ENCODE results near the gene HAPSTR1.

The HAPSTR1 gene

DNA sequence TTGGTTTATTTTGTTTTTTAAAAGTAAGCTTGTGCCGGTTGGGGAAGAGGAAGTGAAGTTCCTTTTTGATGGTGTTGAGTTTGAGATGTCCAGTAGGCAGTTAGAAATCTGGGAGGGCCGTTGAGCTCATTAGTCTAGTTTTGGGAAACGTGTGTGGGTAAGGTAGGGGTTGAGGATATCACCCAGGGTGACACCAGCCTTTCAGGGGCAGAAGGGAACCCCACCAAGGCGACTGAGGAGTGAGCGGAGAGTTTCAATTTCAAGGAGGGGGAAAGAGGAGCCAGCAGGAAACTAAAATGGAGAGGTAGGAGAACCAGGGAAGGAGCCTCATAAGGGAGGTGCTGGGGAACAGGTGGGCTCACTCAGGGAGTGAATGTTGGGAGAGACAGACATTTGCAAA lies 22.7 kb downstream of the HAPSTR1 start:
- no peaks in the 10 kb centered on the region for H3K9me3 Mint-ChIP-seq
- DNase-seq: no peak
- peaks cover 97% of the 10 kb centered on the region for H3K4me1 Mint-ChIP-seq (ENCODE audit: low read depth)
- peak overlapping the region; percentile 86 for H3K27ac Mint-ChIP-seq
- H3K4me3 Mint-ChIP-seq: no peak overlapping the region
- peaks cover 100% of the 10 kb centered on the region for H3K36me3 Mint-ChIP-seq (ENCODE audit: low read depth)
- H3K27me3 Mint-ChIP-seq: no peaks in the 10 kb centered on the region

- peaks cover 100% of the 10 kb centered on the region for H3K36me3 Mint-ChIP-seq (ENCODE audit: low read depth)
Measured at GRCh38 chr16:9114842-9115241, 23.4 kb downstream of the HAPSTR1 start.

DNA sequence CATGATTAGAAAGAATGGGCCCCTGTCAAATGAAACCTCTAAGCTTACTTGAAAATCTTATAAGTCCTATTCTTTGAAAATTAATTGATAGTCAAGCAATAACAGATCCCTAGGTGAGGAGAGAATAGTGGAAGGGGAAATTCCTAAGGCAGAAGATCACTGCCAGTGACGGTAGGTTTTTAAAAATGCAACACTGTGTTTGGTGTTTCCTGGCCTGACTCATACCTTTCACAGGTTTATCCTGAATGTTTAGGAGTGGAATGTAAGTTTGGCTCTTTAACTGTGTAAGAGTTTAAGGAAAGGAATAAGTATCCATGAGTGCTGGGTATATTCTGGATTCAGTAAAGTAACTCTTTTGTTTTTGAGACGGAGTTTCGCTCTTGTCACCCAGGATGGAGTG lies 23.8 kb downstream of the HAPSTR1 start:
- Mint-ChIP-seq H3K4me3 (no peak overlapping the region), H3K27me3 (no peaks in the 10 kb centered on the region), H3K27ac (peak overlapping the region; percentile 86), H3K9me3 (no peaks in the 10 kb centered on the region), H3K36me3 (ENCODE audit: low read depth) (peaks cover 100% of the 10 kb centered on the region), H3K4me1 (ENCODE audit: low read depth) (peaks cover 97% of the 10 kb centered on the region)
- no peak for DNase-seq

More at GRCh38 chr16:9114842-9115241, 23.4 kb downstream of the HAPSTR1 start:
- Mint-ChIP-seq H3K9me3 (no peaks in the 10 kb centered on the region), H3K27me3 (no peaks in the 10 kb centered on the region), H3K27ac (peak overlapping the region; percentile 86), H3K4me3 (no peak overlapping the region), H3K4me1 (ENCODE audit: low read depth) (peaks cover 97% of the 10 kb centered on the region)
- no peak for DNase-seq

GRCh38 chr16:9116141-9116540 lies 24.7 kb downstream of the HAPSTR1 start:
- Mint-ChIP-seq H3K27me3 (no peaks in the 10 kb centered on the region), H3K36me3 (ENCODE audit: low read depth) (peaks cover 100% of the 10 kb centered on the region), H3K4me1 (ENCODE audit: low read depth) (peaks cover 92% of the 10 kb centered on the region), H3K9me3 (no peaks in the 10 kb centered on the region), H3K27ac (peak overlapping the region; percentile 86), H3K4me3 (no peak overlapping the region)
- no peak for DNase-seq

GRCh38 chr16:9118170-9118569 lies 26.7 kb downstream of the HAPSTR1 start:
- Mint-ChIP-seq H3K27me3 (no peaks in the 10 kb centered on the region), H3K4me1 (ENCODE audit: low read depth) (peaks cover 88% of the 10 kb centered on the region), H3K27ac (peak overlapping the region; percentile 74)

GRCh38 chr16:9119795-9120194 lies 28.4 kb downstream of the HAPSTR1 start:
- DNase-seq: no peak
- H3K27me3 Mint-ChIP-seq: no peaks in the 10 kb centered on the region
- H3K27ac Mint-ChIP-seq: peak overlapping the region; percentile 72
- no peak overlapping the region for H3K4me3 Mint-ChIP-seq
- H3K9me3 Mint-ChIP-seq: no peaks in the 10 kb centered on the region
- H3K36me3 Mint-ChIP-seq (ENCODE audit: low read depth): peaks cover 100% of the 10 kb centered on the region
- peaks cover 88% of the 10 kb centered on the region for H3K4me1 Mint-ChIP-seq (ENCODE audit: low read depth)

More at GRCh38 chr16:9118170-9118569, 26.7 kb downstream of the HAPSTR1 start:
- Mint-ChIP-seq H3K9me3 (no peaks in the 10 kb centered on the region), H3K36me3 (ENCODE audit: low read depth) (peaks cover 100% of the 10 kb centered on the region), H3K4me3 (no peak overlapping the region)
- DNase-seq: no peak

DNA sequence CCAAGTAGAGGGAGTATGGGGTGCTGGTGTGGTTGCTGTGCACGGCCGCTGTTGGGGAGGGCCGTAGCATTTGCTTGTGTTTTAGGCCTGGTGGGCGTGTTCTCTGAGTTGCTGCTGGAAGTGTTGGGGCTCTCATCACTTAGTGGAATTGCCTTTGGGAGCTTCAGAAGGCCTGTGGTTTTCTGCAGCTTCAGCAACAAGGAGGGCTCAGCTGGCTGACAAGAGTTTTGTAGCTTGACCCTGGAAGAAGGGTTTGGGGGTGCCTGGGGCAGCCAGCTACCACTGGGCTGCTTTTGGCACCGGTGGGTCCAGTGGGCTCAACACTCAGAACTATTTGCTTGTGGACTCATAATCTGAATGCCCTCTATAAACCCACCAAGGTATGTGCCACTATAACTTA lies 30.9 kb downstream of the HAPSTR1 start:
- DNase-seq: no peak
- H3K4me1 Mint-ChIP-seq (ENCODE audit: low read depth): peaks cover 88% of the 10 kb centered on the region
- H3K4me3 Mint-ChIP-seq: no peak overlapping the region
- H3K27me3 Mint-ChIP-seq: no peaks in the 10 kb centered on the region
- peaks cover 85% of the 10 kb centered on the region for H3K36me3 Mint-ChIP-seq (ENCODE audit: low read depth)
- no peaks in the 10 kb centered on the region for H3K9me3 Mint-ChIP-seq
- peak overlapping the region; percentile 71 for H3K27ac Mint-ChIP-seq

- Mint-ChIP-seq H3K4me1 (ENCODE audit: low read depth) (peaks cover 88% of the 10 kb centered on the region), H3K27ac (peak overlapping the region; percentile 71), H3K4me3 (no peak overlapping the region)
Measured at GRCh38 chr16:9122969-9123368, 31.5 kb downstream of the HAPSTR1 start.

GRCh38 chr16:9123401-9123800 lies 32.0 kb downstream of the HAPSTR1 start:
- Mint-ChIP-seq H3K9me3 (no peaks in the 10 kb centered on the region), H3K27me3 (no peaks in the 10 kb centered on the region), H3K36me3 (ENCODE audit: low read depth) (peaks cover 75% of the 10 kb centered on the region), H3K4me3 (no peak overlapping the region), H3K4me1 (ENCODE audit: low read depth) (peaks cover 89% of the 10 kb centered on the region), H3K27ac (peak overlapping the region; percentile 71)
- no peak for DNase-seq

More at GRCh38 chr16:9122969-9123368, 31.5 kb downstream of the HAPSTR1 start:
- no peaks in the 10 kb centered on the region for H3K9me3 Mint-ChIP-seq
- H3K27me3 Mint-ChIP-seq: no peaks in the 10 kb centered on the region
- no peak for DNase-seq
- H3K36me3 Mint-ChIP-seq (ENCODE audit: low read depth): peaks cover 79% of the 10 kb centered on the region

GRCh38 chr16:9123871-9124270 lies 32.4 kb downstream of the HAPSTR1 start:
- peaks cover 89% of the 10 kb centered on the region for H3K4me1 Mint-ChIP-seq (ENCODE audit: low read depth)
- H3K27me3 Mint-ChIP-seq: no peaks in the 10 kb centered on the region
- H3K4me3 Mint-ChIP-seq: no peak overlapping the region
- H3K27ac Mint-ChIP-seq: peak overlapping the region; percentile 71
- no peak for DNase-seq
- peaks cover 70% of the 10 kb centered on the region for H3K36me3 Mint-ChIP-seq (ENCODE audit: low read depth)
- no peaks in the 10 kb centered on the region for H3K9me3 Mint-ChIP-seq

- peak overlapping the region; percentile 71 for H3K27ac Mint-ChIP-seq
- H3K27me3 Mint-ChIP-seq: no peaks in the 10 kb centered on the region
- peaks cover 84% of the 10 kb centered on the region for H3K4me1 Mint-ChIP-seq (ENCODE audit: low read depth)
- H3K4me3 Mint-ChIP-seq: no peak overlapping the region
- H3K9me3 Mint-ChIP-seq: no peaks in the 10 kb centered on the region
- peaks cover 64% of the 10 kb centered on the region for H3K36me3 Mint-ChIP-seq (ENCODE audit: low read depth)
- DNase-seq: no peak
Measured at GRCh38 chr16:9124444-9124843, 33.0 kb downstream of the HAPSTR1 start.

DNA sequence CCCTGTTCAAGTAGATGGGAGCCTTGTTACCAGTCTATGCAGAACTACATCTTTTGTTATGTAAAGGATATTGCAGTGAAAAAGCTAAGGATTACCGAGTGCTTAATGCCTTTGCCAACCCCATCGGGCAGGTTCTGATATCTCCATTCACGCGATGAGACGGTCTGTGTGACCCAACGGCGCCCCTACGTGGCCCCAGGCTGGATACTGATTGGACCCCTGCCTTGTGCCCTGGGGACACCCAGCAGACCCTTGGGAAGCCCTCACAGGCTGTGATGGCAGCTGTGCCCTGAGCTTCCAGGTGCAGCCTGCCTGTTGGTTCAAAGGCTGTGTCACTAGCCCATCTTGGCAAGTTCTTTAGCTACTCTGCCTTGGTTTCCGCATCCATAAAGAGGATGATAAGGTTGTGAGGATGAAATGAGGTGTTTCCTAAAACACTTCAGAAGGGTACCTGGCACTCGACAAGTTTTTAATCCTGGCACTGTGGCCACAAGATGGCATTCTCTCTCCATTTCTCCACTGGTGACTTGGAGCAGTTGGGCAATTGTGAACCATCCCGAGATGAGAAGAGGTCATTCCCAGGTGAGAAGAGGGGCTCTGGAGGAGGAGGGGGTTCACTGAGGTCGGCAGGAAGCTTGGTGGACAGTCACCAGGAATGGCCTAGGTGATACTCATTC lies 33.6 kb downstream of the HAPSTR1 start:
- Mint-ChIP-seq H3K9me3 (no peaks in the 10 kb centered on the region), H3K27me3 (no peaks in the 10 kb centered on the region), H3K36me3 (ENCODE audit: low read depth) (peaks cover 58% of the 10 kb centered on the region), H3K27ac (peak overlapping the region; percentile 71), H3K4me3 (no peak overlapping the region), H3K4me1 (ENCODE audit: low read depth) (peaks cover 79% of the 10 kb centered on the region)
- DNase-seq: no peak

- no peaks in the 10 kb centered on the region for H3K27me3 Mint-ChIP-seq
- peaks cover 80% of the 10 kb centered on the region for H3K4me1 Mint-ChIP-seq (ENCODE audit: low read depth)
- H3K4me3 Mint-ChIP-seq: no peak overlapping the region
- DNase-seq: no peak
- peaks cover 50% of the 10 kb centered on the region for H3K36me3 Mint-ChIP-seq (ENCODE audit: low read depth)
- H3K27ac Mint-ChIP-seq: peak overlapping the region; percentile 95
- H3K9me3 Mint-ChIP-seq: no peaks in the 10 kb centered on the region
Measured at GRCh38 chr16:9125658-9126505, 34.4 kb downstream of the HAPSTR1 start.

DNA sequence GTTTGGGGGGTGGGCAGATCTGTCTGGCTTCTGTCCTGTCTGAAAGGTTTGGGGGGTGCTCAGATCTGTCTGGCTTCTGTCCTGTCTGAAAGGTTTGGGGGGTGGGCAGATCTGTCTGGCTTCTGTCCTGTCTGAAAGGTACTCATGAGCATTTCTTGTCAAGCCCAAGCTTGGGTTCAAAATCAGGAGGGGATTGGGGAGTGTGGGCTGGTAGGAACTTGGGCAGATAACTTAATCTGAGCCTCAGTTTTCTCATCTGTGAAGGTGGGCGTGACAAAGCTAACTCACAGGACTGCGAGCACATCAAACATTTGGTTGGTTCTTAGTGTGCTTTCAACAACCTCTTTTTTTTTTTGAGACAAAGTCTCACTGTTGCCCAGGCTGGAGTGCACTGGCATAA lies 35.2 kb downstream of the HAPSTR1 start:
- no peaks in the 10 kb centered on the region for H3K27me3 Mint-ChIP-seq
- peak overlapping the region; percentile 95 for H3K27ac Mint-ChIP-seq
- H3K4me1 Mint-ChIP-seq (ENCODE audit: low read depth): peaks cover 78% of the 10 kb centered on the region
- DNase-seq: no peak
- H3K36me3 Mint-ChIP-seq (ENCODE audit: low read depth): peaks cover 42% of the 10 kb centered on the region
- H3K4me3 Mint-ChIP-seq: peak overlapping the region; percentile 30
- H3K9me3 Mint-ChIP-seq: no peaks in the 10 kb centered on the region

Data from activated T-cell treated with anti-CD3 and anti-CD28 coated beads, Interleukin-2, amount 50 U/mL, for 24 hours (primary cell).